K562 (cell line): ENCODE results near the gene SH3TC1.

Experiments
- CBX5 ChIP-seq: IDR thresholded peaks from 2 replicates; pipeline ENCODE4 v1.6.1; 2014; ENCODE audit warnings: low read depth, borderline replicate concordance
- CEBPG ChIP-seq, 3 experiments: fragments of 200-800 bp in 1 of 3; sonication (Bioruptor generic) in 1 of 3; sonication (generic) in 1 of 3; formaldehyde crosslinking in 1 of 3; IDR thresholded peaks in 2 of 3; conservative IDR thresholded peaks in 1 of 3; 2 replicates each; pipeline versions ENCODE4 v1.6.1 to v1.8.0; 2016 to 2022; ENCODE audit warnings: missing compliant biosample characterization in 2 of 3, missing genetic modification characterization in 2 of 3, mild to moderate bottlenecking in 1 of 3, missing genetic modification reagents in 1 of 3
- EZH2 ChIP-seq: IDR thresholded peaks from 2 replicates; pipeline ENCODE4 v1.6.1; 2012; ENCODE audit warnings: low read depth, mild to moderate bottlenecking, inconsistent platforms, low read length, borderline replicate concordance
- FIP1L1 ChIP-seq: fragments of 200-400 bp; formaldehyde crosslinking; IDR thresholded peaks from 2 replicates; pipeline ENCODE4 v1.6.1; 2018; ENCODE audit warnings: mild to moderate bottlenecking, low read depth, low read length; ENCODE audit not compliant: poor library complexity, severe bottlenecking
- FOXA1 ChIP-seq: fragments of 450-650 bp; IDR thresholded peaks from 2 replicates; pipeline ENCODE4 v1.6.1; 2016; ENCODE audit warnings: mild to moderate bottlenecking, borderline replicate concordance
- NFXL1 ChIP-seq: fragments of 450-650 bp; formaldehyde crosslinking; IDR thresholded peaks from 2 replicates; pipeline ENCODE4 v1.4.0; 2021; ENCODE audit warnings: mild to moderate bottlenecking
- NUFIP1 ChIP-seq: fragments of 450-650 bp; IDR thresholded peaks from 2 replicates; pipeline ENCODE4 v1.6.1; 2018; ENCODE audit not compliant: partially characterized antibody
- TAF15 ChIP-seq: fragments of 200-400 bp; formaldehyde crosslinking; IDR thresholded peaks from 2 replicates; pipeline ENCODE4 v1.6.1; 2017; ENCODE audit warnings: mild to moderate bottlenecking, low read depth, low read length, moderate library complexity
- TSC22D4 ChIP-seq: fragments of 450-650 bp; IDR thresholded peaks from 2 replicates; pipeline ENCODE4 v1.6.1; 2016; ENCODE audit warnings: missing genetic modification characterization, missing biosample characterization, control low read depth
- ZC3H4 ChIP-seq: sonication (generic); formaldehyde crosslinking; IDR thresholded peaks from 2 replicates; pipeline ENCODE4 v1.9.0; 2021; ENCODE audit warnings: missing genetic modification reagents, borderline replicate concordance
- ZNF175 ChIP-seq: fragments of 200-800 bp; sonication (Bioruptor generic); IDR thresholded peaks from 2 replicates; pipeline ENCODE4 v1.6.1; 2016; ENCODE audit warnings: low read depth, mild to moderate bottlenecking, missing genetic modification characterization, missing compliant biosample characterization
- TF ChIP-seq, protein P1 (sequence below): fragments of 200-600 bp; sonication (generic); IDR thresholded peaks from one replicate; pipeline ENCODE4 v1.6.1; 2012; ENCODE audit warnings: mild to moderate bottlenecking, low read depth, low read length, inconsistent platforms
- TF ChIP-seq, protein P2 (sequence below), 3 experiments: IDR thresholded peaks in 2 of 3; conservative IDR thresholded peaks in 1 of 3; 2 replicates each; pipeline ENCODE4 v1.5.1; 2011 to 2012; ENCODE audit warnings: low read length in 3 of 3, mild to moderate bottlenecking in 3 of 3, control low read depth in 2 of 3, improper control_type of control experiment in 1 of 3, inconsistent platforms in 1 of 3, low read depth in 1 of 3, mixed read lengths in 1 of 3, moderate library complexity in 1 of 3; ENCODE audit not compliant: insufficient read depth in 2 of 3

DNA sequence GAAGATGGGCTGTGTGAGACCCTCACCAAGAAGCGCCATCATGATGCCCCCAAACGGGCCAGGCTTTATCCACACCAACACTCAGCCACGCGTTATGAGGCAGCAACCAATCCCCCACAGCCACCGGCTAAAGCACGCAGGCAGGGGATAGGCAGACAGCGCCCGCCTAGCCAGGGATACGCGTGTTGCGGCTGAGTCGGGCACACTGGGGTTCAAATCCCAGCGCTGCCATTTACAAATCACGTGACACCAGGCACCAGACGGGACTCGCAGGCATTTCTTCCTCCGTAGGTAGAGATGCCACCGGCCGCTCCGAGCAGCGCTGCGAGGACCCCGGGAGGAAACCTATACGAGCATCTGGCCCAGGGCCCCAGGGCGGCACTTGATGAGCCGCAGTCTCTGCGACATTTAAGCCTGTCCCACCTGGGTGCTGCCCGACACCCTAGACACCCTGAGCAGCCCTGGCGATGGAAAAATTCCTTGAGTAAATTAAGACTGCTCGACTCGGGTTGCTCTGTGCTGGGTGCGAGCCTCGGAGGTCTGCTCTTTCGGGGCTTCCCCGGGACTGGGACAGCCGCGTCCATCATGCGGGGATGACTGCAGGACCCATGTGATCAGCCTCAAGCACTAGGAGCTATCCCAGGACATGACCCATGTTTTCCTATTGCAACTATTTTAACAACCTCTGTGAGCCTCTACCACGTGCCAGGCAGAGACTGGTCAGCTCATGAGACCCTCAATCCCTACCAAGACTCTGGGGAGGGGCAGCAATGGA, 46.8 kb upstream of the SH3TC1 start:
- TF ChIP-seq EZH2, result no peak
- no peak for TF ChIP-seq FOXA1
- TF ChIP-seq NUFIP1, result no peak
- TF ChIP-seq, protein P1, sequence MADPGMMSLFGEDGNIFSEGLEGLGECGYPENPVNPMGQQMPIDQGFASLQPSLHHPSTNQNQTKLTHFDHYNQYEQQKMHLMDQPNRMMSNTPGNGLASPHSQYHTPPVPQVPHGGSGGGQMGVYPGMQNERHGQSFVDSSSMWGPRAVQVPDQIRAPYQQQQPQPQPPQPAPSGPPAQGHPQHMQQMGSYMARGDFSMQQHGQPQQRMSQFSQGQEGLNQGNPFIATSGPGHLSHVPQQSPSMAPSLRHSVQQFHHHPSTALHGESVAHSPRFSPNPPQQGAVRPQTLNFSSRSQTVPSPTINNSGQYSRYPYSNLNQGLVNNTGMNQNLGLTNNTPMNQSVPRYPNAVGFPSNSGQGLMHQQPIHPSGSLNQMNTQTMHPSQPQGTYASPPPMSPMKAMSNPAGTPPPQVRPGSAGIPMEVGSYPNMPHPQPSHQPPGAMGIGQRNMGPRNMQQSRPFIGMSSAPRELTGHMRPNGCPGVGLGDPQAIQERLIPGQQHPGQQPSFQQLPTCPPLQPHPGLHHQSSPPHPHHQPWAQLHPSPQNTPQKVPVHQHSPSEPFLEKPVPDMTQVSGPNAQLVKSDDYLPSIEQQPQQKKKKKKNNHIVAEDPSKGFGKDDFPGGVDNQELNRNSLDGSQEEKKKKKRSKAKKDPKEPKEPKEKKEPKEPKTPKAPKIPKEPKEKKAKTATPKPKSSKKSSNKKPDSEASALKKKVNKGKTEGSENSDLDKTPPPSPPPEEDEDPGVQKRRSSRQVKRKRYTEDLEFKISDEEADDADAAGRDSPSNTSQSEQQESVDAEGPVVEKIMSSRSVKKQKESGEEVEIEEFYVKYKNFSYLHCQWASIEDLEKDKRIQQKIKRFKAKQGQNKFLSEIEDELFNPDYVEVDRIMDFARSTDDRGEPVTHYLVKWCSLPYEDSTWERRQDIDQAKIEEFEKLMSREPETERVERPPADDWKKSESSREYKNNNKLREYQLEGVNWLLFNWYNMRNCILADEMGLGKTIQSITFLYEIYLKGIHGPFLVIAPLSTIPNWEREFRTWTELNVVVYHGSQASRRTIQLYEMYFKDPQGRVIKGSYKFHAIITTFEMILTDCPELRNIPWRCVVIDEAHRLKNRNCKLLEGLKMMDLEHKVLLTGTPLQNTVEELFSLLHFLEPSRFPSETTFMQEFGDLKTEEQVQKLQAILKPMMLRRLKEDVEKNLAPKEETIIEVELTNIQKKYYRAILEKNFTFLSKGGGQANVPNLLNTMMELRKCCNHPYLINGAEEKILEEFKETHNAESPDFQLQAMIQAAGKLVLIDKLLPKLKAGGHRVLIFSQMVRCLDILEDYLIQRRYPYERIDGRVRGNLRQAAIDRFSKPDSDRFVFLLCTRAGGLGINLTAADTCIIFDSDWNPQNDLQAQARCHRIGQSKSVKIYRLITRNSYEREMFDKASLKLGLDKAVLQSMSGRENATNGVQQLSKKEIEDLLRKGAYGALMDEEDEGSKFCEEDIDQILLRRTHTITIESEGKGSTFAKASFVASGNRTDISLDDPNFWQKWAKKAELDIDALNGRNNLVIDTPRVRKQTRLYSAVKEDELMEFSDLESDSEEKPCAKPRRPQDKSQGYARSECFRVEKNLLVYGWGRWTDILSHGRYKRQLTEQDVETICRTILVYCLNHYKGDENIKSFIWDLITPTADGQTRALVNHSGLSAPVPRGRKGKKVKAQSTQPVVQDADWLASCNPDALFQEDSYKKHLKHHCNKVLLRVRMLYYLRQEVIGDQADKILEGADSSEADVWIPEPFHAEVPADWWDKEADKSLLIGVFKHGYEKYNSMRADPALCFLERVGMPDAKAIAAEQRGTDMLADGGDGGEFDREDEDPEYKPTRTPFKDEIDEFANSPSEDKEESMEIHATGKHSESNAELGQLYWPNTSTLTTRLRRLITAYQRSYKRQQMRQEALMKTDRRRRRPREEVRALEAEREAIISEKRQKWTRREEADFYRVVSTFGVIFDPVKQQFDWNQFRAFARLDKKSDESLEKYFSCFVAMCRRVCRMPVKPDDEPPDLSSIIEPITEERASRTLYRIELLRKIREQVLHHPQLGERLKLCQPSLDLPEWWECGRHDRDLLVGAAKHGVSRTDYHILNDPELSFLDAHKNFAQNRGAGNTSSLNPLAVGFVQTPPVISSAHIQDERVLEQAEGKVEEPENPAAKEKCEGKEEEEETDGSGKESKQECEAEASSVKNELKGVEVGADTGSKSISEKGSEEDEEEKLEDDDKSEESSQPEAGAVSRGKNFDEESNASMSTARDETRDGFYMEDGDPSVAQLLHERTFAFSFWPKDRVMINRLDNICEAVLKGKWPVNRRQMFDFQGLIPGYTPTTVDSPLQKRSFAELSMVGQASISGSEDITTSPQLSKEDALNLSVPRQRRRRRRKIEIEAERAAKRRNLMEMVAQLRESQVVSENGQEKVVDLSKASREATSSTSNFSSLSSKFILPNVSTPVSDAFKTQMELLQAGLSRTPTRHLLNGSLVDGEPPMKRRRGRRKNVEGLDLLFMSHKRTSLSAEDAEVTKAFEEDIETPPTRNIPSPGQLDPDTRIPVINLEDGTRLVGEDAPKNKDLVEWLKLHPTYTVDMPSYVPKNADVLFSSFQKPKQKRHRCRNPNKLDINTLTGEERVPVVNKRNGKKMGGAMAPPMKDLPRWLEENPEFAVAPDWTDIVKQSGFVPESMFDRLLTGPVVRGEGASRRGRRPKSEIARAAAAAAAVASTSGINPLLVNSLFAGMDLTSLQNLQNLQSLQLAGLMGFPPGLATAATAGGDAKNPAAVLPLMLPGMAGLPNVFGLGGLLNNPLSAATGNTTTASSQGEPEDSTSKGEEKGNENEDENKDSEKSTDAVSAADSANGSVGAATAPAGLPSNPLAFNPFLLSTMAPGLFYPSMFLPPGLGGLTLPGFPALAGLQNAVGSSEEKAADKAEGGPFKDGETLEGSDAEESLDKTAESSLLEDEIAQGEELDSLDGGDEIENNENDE, result no peak
- TF ChIP-seq CBX5, result no peak
- TF ChIP-seq FIP1L1, result no peak
- TF ChIP-seq ZC3H4 (CRISPR knock-in tag), result no peak
- TF ChIP-seq, protein P2, sequence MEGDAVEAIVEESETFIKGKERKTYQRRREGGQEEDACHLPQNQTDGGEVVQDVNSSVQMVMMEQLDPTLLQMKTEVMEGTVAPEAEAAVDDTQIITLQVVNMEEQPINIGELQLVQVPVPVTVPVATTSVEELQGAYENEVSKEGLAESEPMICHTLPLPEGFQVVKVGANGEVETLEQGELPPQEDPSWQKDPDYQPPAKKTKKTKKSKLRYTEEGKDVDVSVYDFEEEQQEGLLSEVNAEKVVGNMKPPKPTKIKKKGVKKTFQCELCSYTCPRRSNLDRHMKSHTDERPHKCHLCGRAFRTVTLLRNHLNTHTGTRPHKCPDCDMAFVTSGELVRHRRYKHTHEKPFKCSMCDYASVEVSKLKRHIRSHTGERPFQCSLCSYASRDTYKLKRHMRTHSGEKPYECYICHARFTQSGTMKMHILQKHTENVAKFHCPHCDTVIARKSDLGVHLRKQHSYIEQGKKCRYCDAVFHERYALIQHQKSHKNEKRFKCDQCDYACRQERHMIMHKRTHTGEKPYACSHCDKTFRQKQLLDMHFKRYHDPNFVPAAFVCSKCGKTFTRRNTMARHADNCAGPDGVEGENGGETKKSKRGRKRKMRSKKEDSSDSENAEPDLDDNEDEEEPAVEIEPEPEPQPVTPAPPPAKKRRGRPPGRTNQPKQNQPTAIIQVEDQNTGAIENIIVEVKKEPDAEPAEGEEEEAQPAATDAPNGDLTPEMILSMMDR (IDR thresholded peaks at IDR 0.05 in 2 of 3, conservative IDR thresholded peaks at IDR 0.05 in 1 of 3; ENCODE audit: insufficient read depth in 2 of 3, low read depth in 1 of 3, low read length in 3 of 3), result no peak
- TF ChIP-seq CEBPG (CRISPR knock-in tag; IDR thresholded peaks at IDR 0.05), result no peak
- TF ChIP-seq CEBPG (tag; conservative IDR thresholded peaks at IDR 0.05 in 1 of 2, IDR thresholded peaks at IDR 0.05 in 1 of 2), result no peak
- TF ChIP-seq TAF15, result no peak
- no peak for TF ChIP-seq TSC22D4 (tag)
- TF ChIP-seq ZNF175, result no peak
- no peak for TF ChIP-seq NFXL1 (CRISPR knock-in tag)
